OCI-LY3 (cell line): Measurements from ENCODE around the gene AKNA.

Experiments used
- H2AFZ ChIP-seq: fragments of 200-600, 300-600 bp; shearing (Covaris generic); 2 replicates; pipeline ENCODE4 v1.6.0; 2014; ENCODE audit warnings: antibody characterized with exemption, low read depth, low read length
- H3K27ac ChIP-seq: fragments of 200-600, 300-600 bp; sonication (generic); 2 replicates; pipeline ENCODE4 v1.5.1; 2014; ENCODE audit warnings: mild to moderate bottlenecking, low read length, moderate library complexity, mixed read lengths
- H3K27me3 ChIP-seq: fragments of 200-600, 300-600 bp; sonication (generic); 2 replicates; pipeline ENCODE4 v1.6.1; 2014; ENCODE audit warnings: low read depth, low read length, mixed read lengths
- H3K36me3 ChIP-seq: fragments of 200-600, 300-600 bp; sonication (generic); replicated peaks from 2 replicates; pipeline ENCODE3; 2014; ENCODE audit warnings: low read depth, low read length, mixed read lengths
- H3K4me1 ChIP-seq: fragments of 300-600, 200-600 bp; sonication (generic); 2 replicates; pipeline ENCODE4 v1.6.1; 2014; ENCODE audit warnings: low read length, mixed read lengths
- H3K4me2 ChIP-seq: fragments of 200-600, 300-600 bp; sonication (generic); 2 replicates; pipeline ENCODE4 v1.6.1; 2014; ENCODE audit warnings: low read length, mixed read lengths
- H3K4me3 ChIP-seq: fragments of 300-600, 200-600 bp; sonication (generic); 2 replicates; pipeline ENCODE4 v1.5.1; 2014; ENCODE audit warnings: antibody characterized with exemption, mild to moderate bottlenecking, low read length, moderate library complexity
- H3K79me2 ChIP-seq: fragments of 300-600, 200-600 bp; shearing (Covaris generic); 2 replicates; pipeline ENCODE4 v1.6.1; 2014; ENCODE audit warnings: mild to moderate bottlenecking, low read length, mixed read lengths
- H3K9ac ChIP-seq: fragments of 300-600, 200-600 bp; shearing (Covaris generic); 2 replicates; pipeline ENCODE4 v1.6.0; 2014; ENCODE audit warnings: mild to moderate bottlenecking, low read length, moderate library complexity
- H3K9me3 ChIP-seq: fragments of 200-600, 300-600 bp; shearing (Covaris generic); 2 replicates; pipeline ENCODE4 v1.6.1; 2014; ENCODE audit warnings: low read length, mixed read lengths; ENCODE audit not compliant: insufficient read depth
- H4K20me1 ChIP-seq: fragments of 200-600, 300-600 bp; sonication (generic); 2 replicates; pipeline ENCODE4 v1.6.1; 2016; ENCODE audit warnings: low read length, mixed read lengths; ENCODE audit not compliant: insufficient read depth
- EZH2phosphoT487 ChIP-seq: fragments of 200-600 bp; shearing (Covaris generic); IDR thresholded peaks from 2 replicates; pipeline ENCODE4 v1.6.1; 2018; ENCODE audit warnings: antibody characterized with exemption, mixed run types, low read depth
- TF ChIP-seq, protein P1 (sequence below): fragments of 200-600, 300-600 bp; sonication (generic); IDR thresholded peaks from 2 replicates; pipeline ENCODE4 v1.5.1; 2014; ENCODE audit warnings: antibody characterized with exemption, low read length, low read depth

AKNA gene

DNA sequence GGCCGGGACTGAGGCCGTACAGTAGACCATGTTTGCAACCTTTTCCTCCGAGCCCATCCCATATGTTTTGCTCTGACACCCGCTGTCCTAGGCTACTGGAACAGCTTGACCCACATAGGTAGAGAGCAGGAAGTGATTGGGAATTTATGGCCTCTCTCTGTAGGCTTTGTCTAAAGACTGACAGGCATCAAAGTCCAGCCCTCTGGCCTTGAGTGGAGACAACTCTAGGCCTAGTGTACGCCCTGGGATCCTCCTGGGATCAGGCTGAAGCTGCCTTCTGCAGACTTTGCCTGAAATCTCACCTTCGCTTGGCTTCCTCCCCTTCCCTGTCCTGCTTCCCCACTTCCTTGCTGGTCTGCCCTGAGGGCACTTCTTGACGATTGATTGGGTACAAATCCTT lies 13.6 kb upstream of the AKNA start:
- Histone ChIP-seq H2AFZ (no peak overlapping the region), H3K4me3 (no peak overlapping the region), H3K79me2 (peaks cover 13% of the 10 kb centered on the region), H4K20me1 (no peaks in the 10 kb centered on the region), H3K36me3 (no peaks in the 10 kb centered on the region), H3K9me3 (no peaks in the 10 kb centered on the region), H3K4me2 (no peak overlapping the region), H3K27ac (no peak overlapping the region), H3K4me1 (peaks cover 24% of the 10 kb centered on the region), H3K27me3 (no peaks in the 10 kb centered on the region), H3K9ac (no peak overlapping the region)
- TF ChIP-seq EZH2phosphoT487 = no peak
- TF ChIP-seq, protein P1, sequence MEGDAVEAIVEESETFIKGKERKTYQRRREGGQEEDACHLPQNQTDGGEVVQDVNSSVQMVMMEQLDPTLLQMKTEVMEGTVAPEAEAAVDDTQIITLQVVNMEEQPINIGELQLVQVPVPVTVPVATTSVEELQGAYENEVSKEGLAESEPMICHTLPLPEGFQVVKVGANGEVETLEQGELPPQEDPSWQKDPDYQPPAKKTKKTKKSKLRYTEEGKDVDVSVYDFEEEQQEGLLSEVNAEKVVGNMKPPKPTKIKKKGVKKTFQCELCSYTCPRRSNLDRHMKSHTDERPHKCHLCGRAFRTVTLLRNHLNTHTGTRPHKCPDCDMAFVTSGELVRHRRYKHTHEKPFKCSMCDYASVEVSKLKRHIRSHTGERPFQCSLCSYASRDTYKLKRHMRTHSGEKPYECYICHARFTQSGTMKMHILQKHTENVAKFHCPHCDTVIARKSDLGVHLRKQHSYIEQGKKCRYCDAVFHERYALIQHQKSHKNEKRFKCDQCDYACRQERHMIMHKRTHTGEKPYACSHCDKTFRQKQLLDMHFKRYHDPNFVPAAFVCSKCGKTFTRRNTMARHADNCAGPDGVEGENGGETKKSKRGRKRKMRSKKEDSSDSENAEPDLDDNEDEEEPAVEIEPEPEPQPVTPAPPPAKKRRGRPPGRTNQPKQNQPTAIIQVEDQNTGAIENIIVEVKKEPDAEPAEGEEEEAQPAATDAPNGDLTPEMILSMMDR = no peak

DNA sequence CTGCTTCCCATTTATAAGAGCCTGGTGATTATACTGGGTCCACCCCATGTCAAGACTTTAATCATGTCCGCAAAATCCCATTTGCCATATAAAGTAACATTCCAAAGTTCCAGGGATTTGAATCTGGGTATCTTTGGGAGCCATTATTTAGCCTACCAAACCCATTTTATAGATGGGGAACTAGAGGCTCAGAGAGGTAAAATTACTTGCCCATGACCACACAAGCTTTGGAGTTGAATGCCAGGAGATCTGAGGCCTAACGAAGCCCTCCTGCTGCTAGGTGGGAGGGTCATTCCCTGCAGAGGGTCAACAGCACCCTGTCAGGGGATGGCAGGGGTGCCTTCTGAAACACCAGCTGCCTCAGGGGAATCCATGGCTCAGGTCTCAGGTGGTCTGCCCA lies 13.0 kb upstream of the AKNA start:
- Histone ChIP-seq H3K4me3 (no peak overlapping the region), H3K9ac (no peak overlapping the region), H3K27ac (no peak overlapping the region), H4K20me1 (no peaks in the 10 kb centered on the region), H3K4me2 (no peak overlapping the region), H3K36me3 (peaks cover 4% of the 10 kb centered on the region), H3K27me3 (no peaks in the 10 kb centered on the region), H3K79me2 (peaks cover 18% of the 10 kb centered on the region), H3K9me3 (no peaks in the 10 kb centered on the region), H2AFZ (no peak overlapping the region), H3K4me1 (peaks cover 28% of the 10 kb centered on the region)
- TF ChIP-seq, protein P1 = no peak
- TF ChIP-seq EZH2phosphoT487 = no peak

DNA sequence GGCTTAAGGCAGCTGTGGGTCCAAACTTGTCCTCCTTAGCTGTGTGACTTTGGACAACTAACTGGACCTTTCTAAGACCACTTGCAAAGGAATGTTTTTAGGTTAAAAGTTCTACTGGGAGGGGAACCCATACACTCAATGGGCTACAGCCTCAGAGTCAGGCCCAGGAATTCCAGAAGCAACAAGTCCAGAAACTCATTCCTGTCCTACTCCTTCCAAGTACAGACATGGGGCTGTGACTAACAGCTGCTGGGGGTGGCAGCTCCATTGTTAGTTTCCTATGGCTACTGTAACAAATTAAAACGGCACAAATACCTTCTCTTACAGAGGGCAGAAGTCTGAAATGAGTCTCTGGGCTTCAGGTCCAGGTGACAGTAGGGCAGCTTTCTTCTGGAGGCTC lies 12.4 kb upstream of the AKNA start:
- peaks cover 2% of the 10 kb centered on the region; the same call in 1 of the 2 replicates for H4K20me1 ChIP-seq
- H3K9me3 ChIP-seq = no peaks in the 10 kb centered on the region
- peaks cover 7% of the 10 kb centered on the region for H3K36me3 ChIP-seq
- no peak for TF ChIP-seq EZH2phosphoT487
- TF ChIP-seq, protein P1 = no peak
- no peak overlapping the region for H2AFZ ChIP-seq
- no peaks in the 10 kb centered on the region for H3K27me3 ChIP-seq
- no peak overlapping the region for H3K4me3 ChIP-seq
- no peak overlapping the region for H3K27ac ChIP-seq
- no peak overlapping the region for H3K9ac ChIP-seq
- peaks cover 24% of the 10 kb centered on the region for H3K79me2 ChIP-seq
- peaks cover 28% of the 10 kb centered on the region for H3K4me1 ChIP-seq
- H3K4me2 ChIP-seq = no peak overlapping the region

DNA sequence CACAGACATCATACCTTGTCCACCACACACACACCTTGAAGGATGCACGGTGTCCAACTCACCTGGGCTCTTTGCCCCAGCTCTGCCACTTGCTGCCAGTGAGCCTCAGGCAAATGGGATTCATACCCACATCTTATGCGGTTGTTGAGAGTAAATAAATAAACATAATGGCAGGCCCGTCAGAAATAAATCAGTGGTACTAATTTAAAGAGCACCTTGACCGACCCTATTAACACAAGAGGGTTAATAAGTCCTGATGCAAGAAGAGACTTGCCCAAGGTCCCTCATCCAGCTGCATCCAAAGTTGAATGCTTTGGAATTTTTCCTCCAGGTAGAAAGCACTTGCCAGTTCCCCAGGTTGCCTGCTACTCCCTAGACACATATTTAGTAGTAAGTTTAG lies 11.6 kb upstream of the AKNA start:
- TF ChIP-seq EZH2phosphoT487 = no peak
- TF ChIP-seq, protein P1 = no peak
- Histone ChIP-seq H4K20me1 (peaks cover 10% of the 10 kb centered on the region; the same call in 1 of the 2 replicates), H3K4me3 (no peak overlapping the region), H3K9ac (no peak overlapping the region), H3K27ac (no peak overlapping the region), H3K27me3 (no peaks in the 10 kb centered on the region), H3K4me2 (no peak overlapping the region), H3K4me1 (peaks cover 24% of the 10 kb centered on the region), H2AFZ (no peak overlapping the region), H3K36me3 (peaks cover 15% of the 10 kb centered on the region), H3K79me2 (peaks cover 32% of the 10 kb centered on the region), H3K9me3 (no peaks in the 10 kb centered on the region)
